Suprapubic skin (tissue), 4 donors: ENCODE measurements around the gene INPP4B. TPM values are rescaled to one million over a fixed set of nuclear protein-coding genes. Genes with fewer than 3 reads are reported as not detected.

Source experiments
- DNase-seq, 2 donors: peaks; one replicate each; pipeline ENCODE4 v3.0.0-alpha.2; 2019; ENCODE audit warnings: low spot score in 2 of 2
- H3K27ac ChIP-seq: fragments of 200-600 bp; sonication (generic); one replicate; pipeline ENCODE4 v1.5.1; 2019
- H3K27me3 ChIP-seq: fragments of 200-600 bp; sonication (generic); one replicate; pipeline ENCODE4 v1.5.1; 2019
- H3K36me3 ChIP-seq: fragments of 200-600 bp; sonication (generic); one replicate; pipeline ENCODE4 v1.5.1; 2019
- H3K4me1 ChIP-seq: fragments of 200-600 bp; sonication (generic); one replicate; pipeline ENCODE4 v1.5.1; 2019
- H3K4me3 ChIP-seq: fragments of 200-600 bp; sonication (generic); one replicate; pipeline ENCODE4 v1.5.1; 2019; ENCODE audit warnings: mild to moderate bottlenecking
- H3K9me3 ChIP-seq: fragments of 200-600 bp; sonication (generic); one replicate; pipeline ENCODE4 v1.5.1; 2019
- EP300 ChIP-seq: sonication (generic); formaldehyde crosslinking; IDR thresholded peaks from one replicate; pipeline ENCODE4 v1.6.1; 2017; ENCODE audit warnings: antibody characterized with exemption
- POLR2A ChIP-seq, 2 donors: fragments of 450-650 bp; IDR thresholded peaks; one replicate each; pipeline ENCODE4 v1.6.1; 2017; ENCODE audit warnings: antibody characterized with exemption in 2 of 2, mild to moderate bottlenecking in 2 of 2, moderate library complexity in 2 of 2
- POLR2AphosphoS5 ChIP-seq, 3 donors: sonication (generic); formaldehyde crosslinking; IDR thresholded peaks; one replicate each; pipeline ENCODE4 v1.6.1; 2017; ENCODE audit warnings: antibody characterized with exemption in 3 of 3
- WGBS: methylation state at CpG from one replicate; pipeline ENCODE4 v1.1.5; 2018; 5-methylcytosine and 5-hydroxymethylcytosine counted together
- total RNA-seq, 4 donors: library from RNA; depleted of rRNA; stranded (reverse); fragments of >200 nt; gene quantifications; one replicate each; pipeline ENCODE4 v1.1.0, GENCODE V29; 2016
- TF ChIP-seq, protein P1 (sequence below), 2 donors: fragments of 200-600 bp in 1 of 2; fragments of 450-650 bp in 1 of 2; sonication (generic) in 1 of 2; IDR thresholded peaks; one replicate each; pipeline ENCODE4 v1.5.1; 2016 to 2019; ENCODE audit warnings: antibody characterized with exemption in 2 of 2, mild to moderate bottlenecking in 1 of 2, moderate library complexity in 1 of 2

Gene INPP4B
- total RNA-seq, 4 donors from 2014 or later = 12.4 to 27.4 (median 17.4) TPM

DNA sequence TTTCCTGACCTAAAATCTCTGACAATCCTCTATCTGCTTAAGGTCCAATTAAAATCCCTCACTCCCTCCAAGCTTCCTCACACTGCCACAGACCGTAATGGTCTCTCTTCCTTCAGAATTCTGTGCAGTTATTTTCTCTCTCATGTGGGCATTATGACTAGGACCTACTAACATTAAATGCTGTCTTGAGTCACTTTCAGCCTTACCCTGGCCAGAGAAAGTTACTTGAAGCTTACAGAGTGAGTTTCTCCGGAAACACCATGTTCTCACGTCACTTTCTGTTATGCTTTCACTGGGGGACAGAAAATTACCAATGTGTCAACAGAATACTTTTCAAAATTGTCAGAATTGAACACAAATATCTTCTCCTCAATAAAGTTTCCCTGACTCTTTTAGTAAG is 271.8 kb downstream of the INPP4B start:
- TF ChIP-seq, protein P1, sequence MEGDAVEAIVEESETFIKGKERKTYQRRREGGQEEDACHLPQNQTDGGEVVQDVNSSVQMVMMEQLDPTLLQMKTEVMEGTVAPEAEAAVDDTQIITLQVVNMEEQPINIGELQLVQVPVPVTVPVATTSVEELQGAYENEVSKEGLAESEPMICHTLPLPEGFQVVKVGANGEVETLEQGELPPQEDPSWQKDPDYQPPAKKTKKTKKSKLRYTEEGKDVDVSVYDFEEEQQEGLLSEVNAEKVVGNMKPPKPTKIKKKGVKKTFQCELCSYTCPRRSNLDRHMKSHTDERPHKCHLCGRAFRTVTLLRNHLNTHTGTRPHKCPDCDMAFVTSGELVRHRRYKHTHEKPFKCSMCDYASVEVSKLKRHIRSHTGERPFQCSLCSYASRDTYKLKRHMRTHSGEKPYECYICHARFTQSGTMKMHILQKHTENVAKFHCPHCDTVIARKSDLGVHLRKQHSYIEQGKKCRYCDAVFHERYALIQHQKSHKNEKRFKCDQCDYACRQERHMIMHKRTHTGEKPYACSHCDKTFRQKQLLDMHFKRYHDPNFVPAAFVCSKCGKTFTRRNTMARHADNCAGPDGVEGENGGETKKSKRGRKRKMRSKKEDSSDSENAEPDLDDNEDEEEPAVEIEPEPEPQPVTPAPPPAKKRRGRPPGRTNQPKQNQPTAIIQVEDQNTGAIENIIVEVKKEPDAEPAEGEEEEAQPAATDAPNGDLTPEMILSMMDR (IDR thresholded peaks at IDR 0.05) = no peak
- TF ChIP-seq POLR2A (IDR thresholded peaks at IDR 0.05) (no peak), EP300 (no peak), POLR2AphosphoS5 (IDR thresholded peaks at IDR 0.05) (no peak)
- Histone ChIP-seq H3K4me1 (no peaks in the 10 kb centered on the region), H3K36me3 (no peaks in the 10 kb centered on the region), H3K4me3 (no peak overlapping the region), H3K9me3 (no peaks in the 10 kb centered on the region), H3K27me3 (no peaks in the 10 kb centered on the region), H3K27ac (no peak overlapping the region)
- WGBS = 93% methylated on average over 3 of the region's 3 CpGs
- DNase-seq = no peak

GRCh38 chr4:142572071-142572470 is 274.0 kb downstream of the INPP4B start:
- no peaks in the 10 kb centered on the region for H3K36me3 ChIP-seq
- H3K9me3 ChIP-seq = no peaks in the 10 kb centered on the region
- no peak overlapping the region for H3K27ac ChIP-seq
- H3K4me3 ChIP-seq = no peak overlapping the region
- WGBS = 85% methylated on average over 1 of the region's 1 CpG
- DNase-seq = no peak
- no peaks in the 10 kb centered on the region for H3K4me1 ChIP-seq
- H3K27me3 ChIP-seq = no peaks in the 10 kb centered on the region
- no peak for TF ChIP-seq POLR2AphosphoS5 (IDR thresholded peaks at IDR 0.05)
- no peak for TF ChIP-seq EP300
- TF ChIP-seq, protein P1 (IDR thresholded peaks at IDR 0.05) = no peak
- TF ChIP-seq POLR2A (IDR thresholded peaks at IDR 0.05) = no peak

GRCh38 chr4:142567620-142568451 is 278.3 kb downstream of the INPP4B start:
- Histone ChIP-seq H3K4me3 (no peak overlapping the region), H3K36me3 (no peaks in the 10 kb centered on the region), H3K27ac (no peak overlapping the region), H3K4me1 (no peaks in the 10 kb centered on the region), H3K27me3 (no peaks in the 10 kb centered on the region), H3K9me3 (no peaks in the 10 kb centered on the region)
- no peak for TF ChIP-seq EP300
- TF ChIP-seq POLR2AphosphoS5 (IDR thresholded peaks at IDR 0.05) = no peak
- no peak for TF ChIP-seq POLR2A (IDR thresholded peaks at IDR 0.05)
- TF ChIP-seq, protein P1 (IDR thresholded peaks at IDR 0.05) = no peak
- DNase-seq = no peak
- 38% methylated on average over 4 of the region's 4 CpGs for whole genome bisulfite sequencing

DNA sequence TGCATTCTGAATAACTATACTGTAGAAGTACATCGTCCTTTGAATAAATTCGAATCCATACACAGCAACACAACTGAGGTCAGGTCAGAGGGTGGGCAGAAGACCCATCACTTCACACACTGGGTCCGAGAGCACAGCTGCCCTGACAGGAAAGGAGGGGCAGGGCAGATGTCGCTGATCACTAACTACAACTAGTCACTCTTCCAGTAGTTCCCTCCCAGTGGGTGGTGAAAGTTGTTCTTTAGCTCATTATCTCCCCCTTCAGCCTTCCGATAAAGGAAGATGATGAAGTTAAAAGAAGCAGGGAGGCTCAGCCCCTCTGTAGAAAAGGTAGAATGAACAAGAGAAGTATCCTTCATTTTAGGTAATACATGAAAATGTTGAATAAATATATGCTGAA is 278.9 kb downstream of the INPP4B start:
- no peak for DNase-seq
- no peaks in the 10 kb centered on the region for H3K36me3 ChIP-seq
- H3K27me3 ChIP-seq = no peaks in the 10 kb centered on the region
- no peak overlapping the region for H3K4me3 ChIP-seq
- no peaks in the 10 kb centered on the region for H3K9me3 ChIP-seq
- H3K4me1 ChIP-seq = no peaks in the 10 kb centered on the region
- TF ChIP-seq, protein P1 (IDR thresholded peaks at IDR 0.05) = no peak
- TF ChIP-seq POLR2AphosphoS5 (IDR thresholded peaks at IDR 0.05) (no peak), POLR2A (IDR thresholded peaks at IDR 0.05) (no peak)
- H3K27ac ChIP-seq = no peak overlapping the region
- 60% methylated on average over 5 of the region's 5 CpGs for WGBS

DNA sequence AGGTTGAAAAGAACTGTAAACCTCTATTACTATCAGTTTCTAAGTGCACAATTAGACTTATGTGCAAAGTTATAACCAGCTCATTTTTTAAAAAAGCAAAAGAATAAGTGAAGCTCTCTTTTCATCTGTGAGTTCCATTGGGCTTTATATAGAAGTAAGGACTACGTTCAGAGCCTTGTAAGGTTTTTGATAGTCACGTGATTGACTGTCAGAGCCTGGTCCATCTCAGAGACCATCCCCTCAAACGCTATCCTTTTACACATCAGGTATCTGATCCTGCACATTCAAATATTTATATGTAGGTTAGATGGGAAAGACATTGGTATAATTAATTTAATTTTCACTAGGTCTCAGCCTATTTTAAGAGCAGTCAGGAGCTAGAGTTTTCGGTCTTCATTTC is 279.3 kb downstream of the INPP4B start:
- 74% methylated on average over 4 of the region's 4 CpGs for WGBS
- TF ChIP-seq POLR2AphosphoS5 (IDR thresholded peaks at IDR 0.05) = no peak
- TF ChIP-seq, protein P1 (IDR thresholded peaks at IDR 0.05) = no peak
- no peak for TF ChIP-seq EP300
- no peak for TF ChIP-seq POLR2A (IDR thresholded peaks at IDR 0.05)
- Histone ChIP-seq H3K4me3 (no peak overlapping the region), H3K27ac (no peak overlapping the region), H3K9me3 (no peaks in the 10 kb centered on the region), H3K27me3 (no peaks in the 10 kb centered on the region), H3K4me1 (no peaks in the 10 kb centered on the region), H3K36me3 (no peaks in the 10 kb centered on the region)
- DNase-seq = no peak
